HFF-Myc (cell line): Measurements from ENCODE around the gene CACNA1E.

Source experiments
- DNase-seq: peaks from one replicate; pipeline ENCODE4 v3.0.0-alpha.2; 2011; ENCODE audit warnings: low read depth; ENCODE audit errors: extremely low read depth
- H3K4me3 ChIP-seq: replicated peaks from 2 replicates; pipeline ENCODE4 v1.5.1; 2011; ENCODE audit warnings: low read depth, mild to moderate bottlenecking, control low read depth, low read length
- CTCF ChIP-seq: IDR thresholded peaks from 2 replicates; pipeline ENCODE4 v1.5.1; 2012; ENCODE audit warnings: mild to moderate bottlenecking, low read depth, low read length, control low read depth; ENCODE audit errors: missing control alignments

CACNA1E gene

GRCh38 chr1:181712711-181713110, 229.4 kb downstream of the CACNA1E start:
- no peak for DNase-seq
- H3K4me3 ChIP-seq, result no peak overlapping the region
- TF ChIP-seq CTCF, result no peak

- H3K4me3 ChIP-seq, result no peak overlapping the region
- no peak for DNase-seq
- no peak for TF ChIP-seq CTCF
Observed at GRCh38 chr1:181714428-181714827, 231.1 kb downstream of the CACNA1E start.

- no peak for DNase-seq
- H3K4me3 ChIP-seq, result no peak overlapping the region
- no peak for TF ChIP-seq CTCF
Observed at GRCh38 chr1:181718034-181718433, 234.7 kb downstream of the CACNA1E start.

- H3K4me3 ChIP-seq, result no peak overlapping the region
- DNase-seq, result no peak
- no peak for TF ChIP-seq CTCF
Observed at GRCh38 chr1:181726320-181727012, 243.1 kb downstream of the CACNA1E start.

- no peak for DNase-seq
- no peak overlapping the region for H3K4me3 ChIP-seq
- no peak for TF ChIP-seq CTCF
Observed at GRCh38 chr1:181730606-181731005, 247.3 kb downstream of the CACNA1E start.

- TF ChIP-seq CTCF, result no peak
- no peak overlapping the region for H3K4me3 ChIP-seq
- DNase-seq, result no peak
Observed at GRCh38 chr1:181732218-181732990, 249.1 kb downstream of the CACNA1E start.
